CD4-positive, alpha-beta T cell (primary cell): ENCODE measurements around the gene ST3GAL2. TPM values are rescaled to one million over a fixed set of nuclear protein-coding genes. Genes with fewer than 3 reads are reported as not detected.

Experiments used
- ATAC-seq: fragments of 200-7000 bp; cut with Tn5 transposase; one replicate; pipeline ENCODE4 v1.10.0; 2022; ENCODE audit warnings: mild to moderate bottlenecking; ENCODE audit not compliant: poor library complexity
- CTCF ChIA-PET: fragments of 350-600 bp; sonication (Branson Sonifier 250); formaldehyde crosslinking; loops from one replicate; lab custom pipeline; 2021; ENCODE audit warnings: antibody characterized with exemption, inconsistent platforms; lab: Charles Lee
- POLR2A ChIA-PET: fragments of 350-600 bp; sonication (Branson Sonifier 250); formaldehyde crosslinking; loops from one replicate; lab custom pipeline; 2021; ENCODE audit warnings: antibody characterized with exemption, inconsistent platforms; lab: Charles Lee
- DNase-seq, 14 experiments: peaks; one replicate each; pipeline ENCODE4 v3.0.0-alpha.2; 2013 to 2020; ENCODE audit warnings: mixed read lengths in 2 of 14
- H3K27ac ChIP-seq, 2 donors: one replicate each; pipeline versions ENCODE4 v1.5.1 to v1.7.0; 2013; ENCODE audit warnings: low read length in 2 of 2, low read depth in 1 of 2, mild to moderate bottlenecking in 1 of 2
- H3K27me3 ChIP-seq, 2 experiments: 1 replicate in 1 of 2; 2 replicates in 1 of 2; pipeline versions ENCODE4 v1.6.1 to v1.7.0; 2013; ENCODE audit warnings: low read length in 2 of 2, control low read depth in 1 of 2, mild to moderate bottlenecking in 1 of 2, moderate library complexity in 1 of 2; ENCODE audit not compliant: insufficient read depth in 2 of 2, control insufficient read depth in 1 of 2
- H3K36me3 ChIP-seq: one replicate; pipeline ENCODE4 v1.6.1; 2013; ENCODE audit warnings: low read length, control low read depth; ENCODE audit not compliant: insufficient read depth
- H3K4me1 ChIP-seq: one replicate; pipeline ENCODE4 v1.6.1; 2013; ENCODE audit warnings: low read length, control low read depth; ENCODE audit not compliant: insufficient read depth
- H3K4me3 ChIP-seq: one replicate; pipeline ENCODE4 v1.5.1; 2013; ENCODE audit warnings: mild to moderate bottlenecking, low read length, moderate library complexity
- H3K9me3 ChIP-seq, 2 experiments: 1 replicate in 1 of 2; 2 replicates in 1 of 2; pipeline versions ENCODE4 v1.6.1 to v1.7.0; 2013; ENCODE audit warnings: low read length in 2 of 2, mild to moderate bottlenecking in 2 of 2, control low read depth in 1 of 2, moderate library complexity in 1 of 2; ENCODE audit not compliant: control insufficient read depth in 1 of 2, insufficient read depth in 1 of 2
- H3K27ac Mint-ChIP-seq: one replicate; pipeline ENCODE4 v1.8.0; 2020; ENCODE audit warnings: mixed read lengths
- H3K27me3 Mint-ChIP-seq: one replicate; pipeline ENCODE4 v1.8.0; 2021; ENCODE audit warnings: mixed read lengths
- H3K36me3 Mint-ChIP-seq: one replicate; pipeline ENCODE4 v1.8.0; 2021; ENCODE audit warnings: low read depth, mixed read lengths
- H3K4me1 Mint-ChIP-seq: one replicate; pipeline ENCODE4 v1.8.0; 2021; ENCODE audit warnings: low read depth, mixed read lengths
- H3K4me3 Mint-ChIP-seq: one replicate; pipeline ENCODE4 v1.8.0; 2020; ENCODE audit warnings: mild to moderate bottlenecking, mixed read lengths
- H3K9me3 Mint-ChIP-seq: one replicate; pipeline ENCODE4 v1.8.0; 2020; ENCODE audit warnings: mixed read lengths
- CTCF ChIP-seq: fragments of 200-600 bp; IDR thresholded peaks from one replicate; pipeline ENCODE4 v1.8.0; 2022; ENCODE audit warnings: antibody characterized with exemption, mild to moderate bottlenecking
- intact Hi-C, 2 experiments: fragments of 100-400 bp; cut with DNase I in 1 of 2; cut with micrococcal nuclease in 1 of 2; formaldehyde crosslinking; loops; one replicate each; pipeline versions ENCODE4 v1.15.1 to v1.9.0; 2023 to 2025; cut with DNase I, micrococcal nuclease
- total RNA-seq, 174 experiments: library from RNA in 2 of 174; stranded (reverse) in 2 of 174; gene quantifications; one replicate each; pipeline ENCODE4 v1.2.3 and lab custom pipeline; 2021 to 2026

Gene ST3GAL2
- total RNA-seq, 2 experiments from 2014 or later = 9.8 to 11.1 TPM

- Mint-ChIP-seq H3K27ac (no peak overlapping the region), H3K36me3 (peaks cover 62% of the 10 kb centered on the region), H3K4me3 (no peak overlapping the region), H3K27me3 (no peaks in the 10 kb centered on the region), H3K4me1 (no peaks in the 10 kb centered on the region), H3K9me3 (no peaks in the 10 kb centered on the region)
- Histone ChIP-seq H3K36me3 (peaks cover 91% of the 10 kb centered on the region), H3K9me3 (no peaks in the 10 kb centered on the region), H3K27ac (no peak overlapping the region), H3K27me3 (no peaks in the 10 kb centered on the region), H3K4me3 (no peak overlapping the region), H3K4me1 (no peaks in the 10 kb centered on the region)
- no peak for TF ChIP-seq CTCF
- CTCF ChIA-PET = interaction anchor here (1.7 kb wide), 1 partner anchor 10 kb away, joined by 3 read pairs; no protein-coding TSS in a partner anchor
- DNase-seq = no peak
- no peak for ATAC-seq
- intact Hi-C loops = no loop called here
- POLR2A ChIA-PET = interaction anchor here (0.8 to 1.6 kb wide), 2 partner anchors 13 to 22 kb away, joined by 5 to 6 read pairs; partner anchors contain the start of gene DDX19A
Measured at GRCh38 chr16:70359552-70359951, 79.3 kb downstream of the ST3GAL2 start.

GRCh38 chr16:70349783-70350182, 89.1 kb downstream of the ST3GAL2 start:
- intact Hi-C loops = loop anchor here in 1 of 2 experiments (10.0 kb wide), 1 partner anchor 175 kb away; the partner anchor contains the start of genes COG4 and SF3B3
- POLR2A ChIA-PET = no interaction called here
- peaks cover 36% of the 10 kb centered on the region for H3K4me1 ChIP-seq

GRCh38 chr16:70348991-70349390, 89.9 kb downstream of the ST3GAL2 start:
- H3K4me3 Mint-ChIP-seq = peak overlapping the region; percentile 42
- Histone ChIP-seq H3K27ac (no peak overlapping the region), H3K4me3 (no peak overlapping the region), H3K36me3 (peaks cover 32% of the 10 kb centered on the region), H3K27me3 (no peaks in the 10 kb centered on the region), H3K9me3 (no peaks in the 10 kb centered on the region), H3K4me1 (peaks cover 36% of the 10 kb centered on the region)
- POLR2A ChIA-PET = no interaction called here
- DNase-seq (no peak), ATAC-seq (no peak)
- no peak for TF ChIP-seq CTCF
- H3K27ac Mint-ChIP-seq = peak overlapping the region; percentile 68
- H3K9me3 Mint-ChIP-seq = no peaks in the 10 kb centered on the region
- peaks cover 40% of the 10 kb centered on the region for H3K36me3 Mint-ChIP-seq
- no peaks in the 10 kb centered on the region for H3K27me3 Mint-ChIP-seq
- peaks cover 34% of the 10 kb centered on the region for H3K4me1 Mint-ChIP-seq
- intact Hi-C loops = loop anchor here in 1 of 2 experiments (10.0 kb wide), 1 partner anchor 176 kb away; the partner anchor contains the start of genes COG4 and SF3B3
- CTCF ChIA-PET = no interaction called here

More at GRCh38 chr16:70349783-70350182, 89.1 kb downstream of the ST3GAL2 start:
- Histone ChIP-seq H3K4me3 (no peak overlapping the region), H3K27ac (no peak overlapping the region), H3K36me3 (peaks cover 38% of the 10 kb centered on the region), H3K9me3 (no peaks in the 10 kb centered on the region), H3K27me3 (no peaks in the 10 kb centered on the region)
- DNase-seq (no peak), ATAC-seq (no peak)
- H3K27me3 Mint-ChIP-seq = no peaks in the 10 kb centered on the region
- H3K4me3 Mint-ChIP-seq = peak overlapping the region; percentile 40
- H3K4me1 Mint-ChIP-seq = peaks cover 34% of the 10 kb centered on the region
- peaks cover 46% of the 10 kb centered on the region for H3K36me3 Mint-ChIP-seq
- no peak for TF ChIP-seq CTCF
- peak overlapping the region; percentile 68 for H3K27ac Mint-ChIP-seq
- H3K9me3 Mint-ChIP-seq = no peaks in the 10 kb centered on the region
- CTCF ChIA-PET = no interaction called here
